ENCODE measurements around the gene BRAT1. TPM values are rescaled to one million over a fixed set of nuclear protein-coding genes. Genes with fewer than 3 reads are reported as not detected.
A peak's percentile ranks its signal among the peaks of the same experiment; 100 is the strongest.
"Not testable (repeated sequence)": the region's sequence is repeated elsewhere in the genome, so short reads cannot be mapped to it uniquely, and the experiment has no call there.

BRAT1 gene
- 19.6 TPM for polyA plus RNA-seq (2013, experiment 1 of 2; ENCODE audit: insufficient read length)
- 22.1 TPM for polyA plus RNA-seq (2013, experiment 2 of 2; ENCODE audit: insufficient read length)

DNA sequence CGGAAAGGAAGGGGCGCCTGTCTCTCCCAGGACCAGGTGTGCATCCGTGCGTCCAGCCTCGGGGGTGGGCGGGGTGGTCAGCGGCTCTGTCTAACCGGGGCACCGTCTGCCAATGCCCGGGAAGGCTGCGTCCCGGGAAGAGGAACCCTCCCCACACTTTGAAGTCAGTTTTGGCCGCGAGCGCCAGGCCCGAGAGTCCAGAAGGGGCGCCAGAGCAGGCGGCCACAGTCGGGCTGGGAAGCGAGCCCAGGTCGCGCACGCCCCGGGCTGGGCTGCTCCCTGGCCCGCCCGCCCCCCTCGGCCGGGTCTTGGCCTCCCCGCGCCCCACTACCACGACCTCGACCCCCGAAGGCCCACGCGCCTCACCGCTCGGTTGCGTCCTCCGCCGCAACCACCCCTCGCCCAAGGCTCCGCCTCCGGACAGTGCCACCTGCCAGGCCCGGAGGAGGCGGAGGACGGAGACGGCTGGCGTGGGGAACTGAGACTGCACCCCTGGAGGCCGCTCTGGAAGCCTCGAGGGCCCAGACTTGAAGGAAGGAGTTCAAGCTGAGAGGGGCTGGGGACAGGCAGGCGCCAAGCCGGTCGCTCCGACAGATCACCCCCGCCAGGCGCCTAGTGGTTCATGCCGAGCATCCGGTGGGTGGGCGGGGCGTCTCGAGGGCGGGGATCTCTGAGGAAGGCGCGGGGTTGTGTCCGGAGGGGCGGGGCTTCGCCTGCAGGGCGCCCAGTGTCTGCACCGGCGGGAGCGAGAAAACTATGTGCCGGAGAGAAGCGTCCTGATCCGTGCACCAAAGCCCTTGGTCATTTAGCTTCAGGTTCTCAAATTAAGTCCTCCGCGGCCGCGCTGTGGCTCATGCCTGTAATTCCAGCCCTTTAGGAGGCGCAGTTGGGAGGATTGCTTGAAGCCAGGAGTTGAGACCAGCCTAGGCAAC, at the start of gene BRAT1:
BRAT1 (minus strand) TSS at position 404 of the 932 bp plus-strand sequence. CDS start 1,093 bp downstream, outside the sequence.
- DNase-seq: peak; percentile 92

DNA sequence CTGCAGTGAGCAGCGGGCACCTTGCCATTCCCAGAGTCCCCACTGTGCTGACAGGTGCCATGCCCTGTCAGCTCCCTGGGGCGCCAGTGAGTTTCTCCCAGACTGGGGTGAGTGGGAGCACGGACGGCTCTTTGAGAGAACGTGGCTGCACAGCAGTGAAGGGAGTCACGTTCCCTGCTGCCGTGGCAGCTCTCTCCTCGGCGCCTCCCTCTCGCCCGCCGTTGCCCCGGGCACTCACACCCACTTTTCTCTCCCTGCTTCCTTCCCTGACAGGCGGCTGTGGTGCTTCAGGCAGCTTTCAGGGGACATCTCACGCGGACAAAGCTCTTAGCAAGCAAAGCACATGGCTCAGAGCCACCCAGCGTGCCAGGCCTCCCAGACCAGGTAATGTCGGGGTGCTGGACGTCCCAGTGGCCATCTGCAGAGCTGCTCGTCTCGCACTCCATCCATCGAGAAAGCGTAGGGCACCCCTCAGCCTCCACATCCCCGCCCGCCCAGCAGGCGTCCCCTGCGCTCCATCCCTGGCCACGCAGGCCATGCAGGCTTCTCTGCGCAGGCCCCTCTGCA, 49.4 kb upstream of the BRAT1 start:
- DNase-seq: no peak

DNA sequence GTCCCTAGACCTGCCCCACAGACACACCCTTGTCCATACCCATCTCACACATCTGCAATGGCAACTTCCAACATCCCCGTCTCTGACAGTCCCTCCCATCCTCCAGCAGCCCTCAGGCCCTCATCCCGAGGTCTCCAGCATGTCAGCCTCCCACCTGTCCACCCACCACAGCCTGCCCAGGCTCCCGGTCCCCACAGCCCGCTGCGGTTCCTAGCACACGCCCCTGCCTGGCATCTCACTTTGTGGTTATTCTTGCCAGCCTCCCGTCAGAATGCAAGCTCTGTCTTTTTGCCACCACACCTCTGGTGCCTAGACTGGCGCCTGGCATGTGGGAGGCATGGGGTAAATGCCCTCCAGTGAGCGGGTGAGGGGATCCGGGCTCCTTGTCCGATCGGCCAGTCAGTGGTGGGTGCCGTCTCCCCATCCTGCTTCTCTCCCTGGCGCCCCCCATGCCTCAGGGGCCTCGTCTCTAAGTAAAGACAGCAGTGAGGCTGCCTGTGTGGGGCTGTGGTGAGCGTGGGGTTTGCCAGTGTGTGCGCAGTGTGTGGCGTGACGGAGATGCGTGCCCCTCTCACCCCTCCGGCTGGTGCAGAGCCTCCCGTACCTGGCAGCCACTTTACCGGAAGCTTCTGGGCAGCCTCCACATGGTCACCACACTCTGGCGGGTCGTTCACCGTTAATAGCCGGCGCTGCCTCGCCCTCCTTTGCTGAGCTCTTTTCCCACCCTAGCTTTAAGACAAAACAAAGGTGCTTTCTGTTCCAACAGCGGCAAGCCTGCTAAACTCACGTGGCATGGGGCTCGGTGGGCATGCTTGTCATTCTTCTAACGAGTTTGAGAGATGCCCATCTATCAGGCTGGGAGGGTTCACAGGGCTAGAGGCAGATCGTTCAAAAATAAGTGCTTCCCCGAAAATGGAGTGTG, 48.0 kb upstream of the BRAT1 start:
- no peak for DNase-seq

DNA sequence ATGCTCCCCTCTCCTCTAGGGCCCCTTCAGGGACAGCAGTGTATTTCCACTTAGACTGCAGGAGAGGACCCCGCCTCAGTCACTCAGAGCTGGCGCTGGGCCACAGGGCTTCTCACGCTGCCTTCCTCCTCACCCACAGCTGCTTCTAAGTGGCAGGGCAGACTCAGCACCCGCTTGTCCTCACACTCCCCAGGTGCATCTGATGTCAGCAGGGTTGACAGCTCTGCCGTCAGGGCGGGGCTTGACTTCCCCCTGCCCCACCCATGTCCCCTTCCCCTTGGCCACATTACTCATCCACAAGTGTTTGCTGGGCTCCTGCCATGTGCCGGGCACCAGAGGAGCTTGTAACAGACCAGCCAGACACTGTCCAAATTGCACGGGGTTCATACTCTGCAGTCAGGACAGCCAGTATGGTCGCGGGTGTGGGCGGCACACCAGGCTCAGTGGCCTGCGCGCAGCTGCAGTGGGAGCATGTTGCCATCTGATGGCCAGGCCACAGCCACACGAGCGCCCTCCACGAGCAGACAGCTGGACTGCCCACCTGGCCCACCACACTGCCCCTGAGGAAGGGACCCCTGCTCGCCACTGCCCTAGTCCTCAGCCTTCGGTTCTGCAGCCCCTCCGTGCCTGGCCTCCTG, 47.2 kb upstream of the BRAT1 start:
- DNase-seq: no peak

DNA sequence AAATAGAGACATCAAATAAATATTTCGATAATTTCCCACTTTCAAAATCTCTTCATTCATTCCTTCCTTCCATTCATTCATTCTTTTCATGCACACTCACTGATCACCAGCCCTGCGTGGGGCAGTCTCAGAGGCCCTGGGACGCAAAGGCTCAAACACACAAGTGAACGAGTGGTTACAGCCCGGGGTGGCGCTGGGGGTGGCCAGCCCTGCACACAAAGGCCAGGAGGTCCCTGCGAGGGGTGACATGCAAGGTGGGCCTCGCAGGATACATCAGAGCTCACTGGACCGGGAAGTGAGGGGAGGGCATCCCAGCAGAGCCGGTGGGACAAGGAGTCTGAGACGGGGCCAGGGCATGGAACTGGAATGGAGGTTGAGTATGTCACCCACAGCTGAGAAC, 46.6 kb upstream of the BRAT1 start:
- no peak for DNase-seq

DNA sequence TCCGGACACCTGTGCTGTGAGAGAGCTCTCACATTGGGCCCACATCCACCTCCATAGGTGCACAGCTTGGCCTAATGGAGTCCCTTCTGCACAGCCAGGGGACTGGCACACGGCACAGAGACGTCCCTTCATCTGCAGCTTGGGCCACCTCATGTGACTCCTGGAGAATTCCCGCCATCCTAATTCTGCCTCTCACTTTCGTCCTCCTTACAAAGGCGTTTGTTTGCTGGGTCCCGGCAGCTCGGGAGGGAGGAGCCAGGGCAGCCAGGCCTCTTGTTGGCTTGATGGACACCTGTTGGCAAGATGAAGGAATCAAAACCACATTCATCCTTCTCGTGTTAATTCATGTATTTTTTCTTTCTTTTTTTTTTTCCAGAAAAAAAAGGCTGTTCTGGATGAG, 45.7 kb upstream of the BRAT1 start:
- DNase-seq: no peak

DNA sequence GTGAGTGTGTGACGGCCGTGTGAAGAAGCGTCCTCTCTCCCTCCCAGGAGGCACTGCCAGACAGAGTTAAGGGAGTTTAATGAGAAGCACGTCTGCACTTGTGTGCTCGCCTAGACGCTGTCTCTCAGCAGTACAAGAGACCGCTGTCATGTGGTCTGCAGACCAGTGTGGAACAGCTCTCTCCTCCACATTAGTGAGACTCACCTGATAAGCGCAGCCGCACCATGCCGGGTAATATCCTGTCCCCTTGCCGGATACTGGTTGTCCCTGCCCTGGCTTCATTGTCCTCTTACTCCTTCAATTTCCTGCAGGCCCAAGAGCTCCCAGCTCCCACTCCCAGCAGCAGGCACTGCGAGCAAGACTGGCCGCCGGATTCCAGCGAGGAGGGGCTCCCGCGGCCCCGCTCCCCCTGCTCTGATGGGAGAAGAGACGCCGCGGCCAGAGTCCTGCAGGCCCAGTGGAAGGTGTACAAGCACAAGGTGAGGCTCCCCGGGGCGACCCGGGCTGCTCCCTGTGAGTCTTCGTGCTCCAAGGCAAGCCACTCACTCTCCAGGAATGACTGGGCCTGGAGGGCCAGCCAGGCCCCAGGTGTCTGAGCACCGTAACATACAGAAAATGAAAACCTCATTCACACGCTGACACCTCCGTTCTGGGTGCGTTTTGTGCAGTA, 43.0 kb upstream of the BRAT1 start:
- no peak for DNase-seq

DNA sequence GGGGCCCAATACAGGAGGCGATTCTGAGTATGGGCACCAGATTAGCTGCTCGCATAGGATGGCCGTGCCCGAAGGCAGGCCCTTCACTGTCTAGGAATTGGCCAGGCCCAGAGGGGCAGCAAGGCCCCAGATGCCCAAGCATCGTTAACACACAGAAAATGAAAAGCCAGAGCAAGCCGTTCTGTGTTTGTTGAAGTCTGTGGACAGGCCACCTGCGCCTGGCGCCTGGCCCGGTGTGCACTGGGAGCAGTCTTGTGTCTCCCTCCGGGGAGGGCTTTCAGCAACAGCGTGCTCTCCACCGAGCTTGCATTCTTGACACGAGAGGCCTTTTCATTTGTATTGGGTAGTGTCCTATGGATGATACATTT, 41.9 kb upstream of the BRAT1 start:
- no peak for DNase-seq

DNA sequence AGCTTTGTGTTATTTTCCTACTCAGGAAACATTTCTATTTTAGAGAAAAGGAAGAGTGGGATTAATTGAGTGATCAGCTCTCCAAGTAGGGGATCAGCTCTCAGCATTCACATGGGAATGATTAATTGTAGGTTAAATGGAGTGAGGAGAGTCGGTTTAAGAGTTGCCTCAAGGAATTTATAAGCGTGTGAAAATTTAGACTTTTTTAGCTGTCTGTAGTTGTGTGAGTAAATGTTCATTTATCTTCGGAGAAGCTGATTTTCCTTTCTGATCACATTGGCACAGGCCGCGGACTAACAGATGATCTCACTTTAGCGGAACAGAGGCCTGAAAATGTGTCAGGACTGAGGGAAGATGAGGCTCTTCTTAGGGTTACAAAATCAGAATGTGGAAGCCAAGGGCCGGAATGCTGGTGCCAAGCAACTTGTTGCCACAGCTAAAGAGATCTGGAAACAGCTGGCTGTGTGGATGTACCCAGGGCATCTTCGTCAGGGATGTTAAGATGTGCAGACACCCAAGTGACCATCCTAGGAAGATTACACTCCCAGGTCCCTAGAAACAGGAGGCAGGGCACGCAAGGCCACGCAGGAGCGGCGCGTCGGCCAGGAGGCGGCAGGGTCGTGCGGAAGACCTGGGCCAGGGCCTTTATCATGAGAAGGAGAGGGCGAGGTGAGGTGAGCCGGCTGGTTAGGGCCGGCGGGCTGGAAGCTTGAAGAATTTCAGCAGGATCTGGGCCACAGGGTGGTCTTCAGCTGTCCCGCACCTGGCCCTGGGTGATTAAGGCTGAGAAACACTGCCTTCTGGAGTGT, 41.3 kb upstream of the BRAT1 start:
- no peak for DNase-seq

DNA sequence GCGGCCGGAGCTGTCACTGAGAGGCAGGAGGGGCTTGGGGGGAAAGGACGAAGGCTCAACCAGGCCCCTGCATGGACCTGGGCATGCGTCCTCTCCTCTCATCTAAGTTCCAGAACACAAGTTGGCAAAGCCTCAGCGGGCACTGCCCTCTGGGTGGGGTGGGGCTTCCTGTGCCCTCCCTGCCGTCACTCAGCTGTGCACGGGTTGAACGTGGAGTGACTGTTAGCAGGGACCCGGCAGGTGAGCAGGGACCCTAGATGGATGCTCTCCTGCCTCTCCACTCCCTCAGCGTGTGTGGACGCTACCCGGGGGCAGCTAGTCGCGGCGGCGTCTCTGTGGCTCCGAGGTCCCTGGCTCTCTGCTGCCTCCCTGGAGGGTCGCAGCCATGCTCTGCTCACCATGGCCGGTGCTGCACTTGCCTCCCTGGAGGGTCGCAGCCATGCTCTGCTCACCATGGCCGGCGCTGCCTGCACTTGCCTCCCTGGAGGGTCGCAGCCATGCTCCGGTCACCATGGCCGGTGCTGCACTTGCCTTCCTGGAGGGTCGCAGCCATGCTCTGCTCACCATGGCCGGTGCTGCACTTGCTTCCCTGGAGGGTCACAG, 40.0 kb upstream of the BRAT1 start:
- DNase-seq: no peak

DNA sequence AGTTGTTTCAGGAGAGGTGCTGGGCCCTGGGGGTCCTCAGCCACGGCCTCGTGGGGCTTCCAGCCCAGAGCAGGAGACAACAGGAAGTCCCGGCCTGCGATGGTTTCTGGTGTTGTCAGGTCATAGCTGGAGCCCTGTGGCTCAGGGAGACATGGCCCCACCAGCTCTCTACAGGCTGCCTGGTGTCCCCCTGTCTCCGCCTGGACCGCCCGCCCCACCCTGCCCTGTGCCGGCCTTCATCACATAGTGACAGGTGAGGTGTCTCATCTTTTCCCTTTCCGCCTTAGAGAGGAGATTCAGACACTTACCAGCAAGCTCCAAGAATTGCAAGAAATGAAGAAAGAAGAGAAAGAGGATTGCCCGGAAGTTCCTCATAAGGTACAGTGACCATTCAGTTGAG, 39.3 kb upstream of the BRAT1 start:
- DNase-seq: no peak

DNA sequence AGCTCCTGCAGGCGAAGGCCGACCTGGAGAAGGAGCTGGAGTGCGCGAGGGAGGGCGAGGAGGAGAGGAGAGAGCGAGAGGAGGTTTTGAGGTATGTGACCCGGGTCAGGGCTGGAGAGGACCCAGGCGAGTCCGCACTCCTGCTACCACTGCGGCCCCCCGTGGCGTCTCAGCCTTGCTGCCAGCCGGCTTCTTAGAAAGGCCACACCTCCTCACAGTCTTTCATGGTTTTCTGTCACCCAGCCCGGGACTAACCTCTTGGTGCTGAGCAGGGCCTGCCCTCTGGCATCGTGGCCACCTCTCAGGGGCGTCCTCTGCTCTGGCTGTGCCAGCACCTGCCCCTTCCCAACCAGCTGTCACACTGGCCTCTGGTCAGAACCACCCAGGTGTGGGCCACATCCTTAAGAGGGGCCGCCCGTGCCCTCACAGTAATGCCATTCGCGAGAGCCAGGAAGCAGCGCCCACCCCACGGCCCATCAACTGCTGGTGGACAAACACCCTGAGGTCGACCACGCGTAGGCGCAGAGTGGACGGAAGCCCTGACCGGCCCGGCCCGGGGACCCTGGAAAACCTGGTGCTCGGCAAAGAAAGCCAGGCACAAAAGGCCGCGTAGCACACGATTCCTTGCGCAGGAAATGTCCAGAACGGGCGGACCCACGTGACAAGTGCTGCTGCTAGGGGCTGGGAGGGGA, 37.9 kb upstream of the BRAT1 start:
- DNase-seq: no peak

DNA sequence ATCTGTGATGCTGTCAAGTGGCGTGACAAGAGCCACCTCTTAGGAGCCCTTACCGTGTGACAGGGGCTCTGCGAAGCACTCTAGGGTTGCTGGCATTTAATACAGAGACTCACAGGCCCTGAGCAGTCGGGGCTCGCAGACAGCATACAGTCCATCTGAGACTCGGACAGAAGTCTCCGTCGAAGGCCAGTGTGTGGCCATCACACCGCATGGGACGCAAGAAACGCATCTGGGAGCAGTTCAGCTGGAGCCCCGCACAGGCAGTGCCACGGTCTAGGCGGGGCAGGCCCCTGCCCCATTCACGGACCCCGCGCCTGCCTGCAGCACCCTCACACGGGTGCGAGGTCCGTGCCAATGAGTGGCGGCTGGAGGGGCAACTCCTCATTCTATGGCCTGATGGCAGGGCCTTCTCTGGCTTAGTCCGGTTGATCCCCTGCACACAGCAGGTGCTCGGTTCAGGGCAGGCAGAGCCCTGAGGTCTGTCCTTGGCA, 37.1 kb upstream of the BRAT1 start:
- no peak for DNase-seq

DNA sequence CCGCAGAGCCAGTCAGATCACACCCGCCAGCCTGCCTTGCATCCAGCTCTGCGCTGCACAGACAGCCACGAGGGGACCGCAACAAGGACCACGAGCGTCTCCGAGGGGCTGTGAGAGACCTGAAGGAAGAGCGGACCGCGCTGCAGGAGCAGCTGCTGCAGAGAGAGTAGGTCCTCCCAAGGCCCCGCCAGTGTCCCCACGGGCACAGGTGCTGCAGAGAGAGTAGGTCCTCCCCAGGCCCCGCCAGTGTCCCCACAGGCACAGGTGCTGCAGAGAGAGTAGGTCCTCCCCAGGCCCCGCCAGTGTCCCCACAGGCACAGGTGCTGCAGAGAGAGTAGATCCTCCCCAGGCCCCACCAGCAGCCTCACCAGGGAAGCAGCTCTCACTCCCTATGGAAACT, 34.6 kb upstream of the BRAT1 start:
- not testable (repeated sequence) for DNase-seq

DNA sequence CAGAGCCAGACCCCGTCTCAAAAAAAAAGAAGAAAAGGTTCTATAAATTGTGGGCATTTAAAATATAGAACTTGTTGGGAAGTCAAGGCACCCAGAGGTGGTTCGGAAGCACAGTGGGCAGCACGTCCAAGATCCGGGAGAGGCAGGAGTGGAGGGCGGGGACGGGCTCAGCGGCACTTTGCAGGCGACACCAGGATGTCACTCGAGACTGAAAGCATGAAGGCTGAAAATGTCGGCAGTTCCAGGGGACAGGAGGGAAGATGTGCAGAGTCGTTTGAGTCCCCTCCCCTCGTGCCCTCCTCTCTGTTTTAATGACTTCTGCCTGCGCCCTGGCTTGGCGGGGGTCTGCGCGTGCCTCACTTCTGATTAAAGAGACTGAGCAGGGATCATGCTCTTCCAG, 34.0 kb upstream of the BRAT1 start:
- no peak for DNase-seq

DNA sequence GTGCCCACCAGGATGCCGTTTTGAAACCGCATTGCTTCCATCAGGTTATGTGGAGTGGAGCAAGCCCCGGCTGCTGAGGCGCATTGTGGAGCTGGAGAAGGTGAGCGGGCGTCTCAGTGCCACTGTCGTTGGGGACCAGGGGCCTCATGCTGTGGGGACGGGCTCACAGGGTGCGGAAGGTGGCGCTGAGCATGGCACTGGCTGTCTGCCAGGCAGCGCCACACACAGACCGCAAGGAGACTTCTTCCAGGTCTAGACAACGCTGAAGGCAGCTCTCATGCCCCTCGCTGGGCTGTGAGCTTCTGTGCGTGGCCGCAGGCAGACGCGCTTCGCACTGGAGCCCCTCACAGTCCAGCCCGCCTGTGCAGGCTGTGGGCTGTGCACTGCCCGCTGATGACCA, 32.5 kb upstream of the BRAT1 start:
- DNase-seq: no peak

DNA sequence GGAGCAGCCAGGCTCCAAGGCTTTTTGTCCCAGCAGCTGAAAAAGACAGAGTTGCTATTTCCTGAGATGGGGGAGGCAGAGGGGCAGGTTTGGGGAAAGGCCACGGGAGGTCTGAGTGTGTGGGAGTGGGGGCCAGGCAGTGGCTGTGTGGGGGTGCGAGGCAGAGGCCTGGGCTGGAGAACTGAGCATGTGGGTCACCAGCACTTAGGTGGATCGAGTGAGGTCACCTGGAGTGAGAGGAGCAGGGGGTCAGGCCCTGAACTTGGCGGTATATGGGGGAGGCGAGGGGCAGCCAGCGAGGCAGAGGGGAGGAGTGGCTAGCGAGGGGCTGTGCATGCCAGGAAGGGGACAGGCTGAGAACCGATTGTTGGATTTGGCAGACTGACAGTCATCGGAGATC, 31.8 kb upstream of the BRAT1 start:
- DNase-seq: no peak

DNA sequence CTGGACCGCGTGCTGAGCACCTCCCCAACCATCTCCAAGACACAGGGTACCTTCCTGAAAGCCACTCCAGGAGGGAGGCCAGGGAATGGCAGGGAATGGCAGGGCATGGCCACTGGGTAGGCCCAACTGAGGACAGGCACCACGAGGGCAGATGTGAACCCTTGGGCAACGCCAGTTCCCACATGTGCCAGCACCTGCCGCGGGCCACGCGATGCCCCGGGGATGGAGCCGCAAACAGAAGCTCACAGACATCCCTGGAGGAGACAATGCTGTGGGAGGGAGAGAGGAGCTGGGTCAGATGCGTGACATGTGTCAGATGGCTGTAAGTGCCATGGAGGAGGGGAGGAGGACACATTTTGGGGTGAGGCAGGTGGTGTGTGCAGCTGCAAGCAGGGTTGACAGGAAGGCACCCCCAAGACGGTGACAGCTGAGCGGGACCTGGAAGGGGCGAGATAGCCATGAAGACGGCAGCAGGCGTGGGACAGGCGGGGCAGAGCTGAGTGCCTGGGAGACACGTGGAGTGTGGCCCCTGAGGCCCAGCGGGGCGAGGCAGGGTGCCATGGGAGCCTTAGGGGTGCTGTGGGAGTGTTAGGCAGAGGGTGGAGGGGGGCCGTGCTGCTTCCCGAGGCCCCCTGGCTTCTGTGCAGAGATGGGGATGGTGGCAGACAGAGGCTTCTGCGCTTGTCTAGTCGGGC, 31.1 kb upstream of the BRAT1 start:
- DNase-seq: no peak

DNA sequence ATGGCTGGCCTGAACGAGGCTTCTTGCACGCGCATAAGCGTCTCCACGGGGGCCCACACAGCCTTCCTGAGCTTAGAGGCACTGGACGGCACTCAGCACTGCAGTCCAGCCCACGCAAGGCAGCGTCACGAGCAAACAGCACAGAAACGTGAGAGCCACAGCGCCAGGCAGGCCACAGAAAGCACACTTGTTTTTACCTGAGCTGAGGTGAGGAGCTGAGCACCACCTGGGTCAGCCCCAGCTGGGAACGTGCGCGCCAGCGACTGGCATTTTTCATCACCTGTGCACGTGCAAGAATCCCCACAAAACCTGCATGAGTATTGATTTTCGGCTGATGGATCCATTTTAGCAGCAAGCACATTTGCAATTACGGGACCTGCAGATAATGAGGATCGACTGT, 30.1 kb upstream of the BRAT1 start:
- no peak for DNase-seq

Data from fibroblast of skin of abdomen (primary cell).